PFSK-1 (cell line): ENCODE measurements around the gene TAF3.

Source experiments
- FOXP2 ChIP-seq: optimal IDR thresholded peaks from 2 replicates; pipeline ENCODE3; 2011; ENCODE audit warnings: borderline replicate concordance, control low read depth, inconsistent platforms; ENCODE audit not compliant: insufficient read depth; ENCODE audit errors: extremely low read length, extremely low read depth
- POLR2AphosphoS5 ChIP-seq: IDR thresholded peaks from 2 replicates; pipeline ENCODE4 v1.6.1; 2012; ENCODE audit warnings: low read depth, mild to moderate bottlenecking, control low read depth, low read length, moderate library complexity
- REST ChIP-seq, 2 experiments: IDR thresholded peaks; 2 replicates each; pipeline versions ENCODE4 v1.6.1 to v1.8.0; 2011 to 2012; ENCODE audit warnings: low read depth in 2 of 2, low read length in 2 of 2, control low read depth in 1 of 2, inconsistent platforms in 1 of 2, mild to moderate bottlenecking in 1 of 2, moderate library complexity in 1 of 2; ENCODE audit not compliant: insufficient read depth in 1 of 2
- SIN3A ChIP-seq: IDR thresholded peaks from 2 replicates; pipeline ENCODE4 v1.6.1; 2012; ENCODE audit warnings: mild to moderate bottlenecking, low read length, moderate library complexity, borderline replicate concordance; ENCODE audit not compliant: insufficient read depth
- TAF1 ChIP-seq: IDR thresholded peaks from 2 replicates; pipeline ENCODE4 v1.6.1; 2012; ENCODE audit warnings: low read length, control low read depth, borderline replicate concordance; ENCODE audit not compliant: insufficient read depth

Gene TAF3

DNA sequence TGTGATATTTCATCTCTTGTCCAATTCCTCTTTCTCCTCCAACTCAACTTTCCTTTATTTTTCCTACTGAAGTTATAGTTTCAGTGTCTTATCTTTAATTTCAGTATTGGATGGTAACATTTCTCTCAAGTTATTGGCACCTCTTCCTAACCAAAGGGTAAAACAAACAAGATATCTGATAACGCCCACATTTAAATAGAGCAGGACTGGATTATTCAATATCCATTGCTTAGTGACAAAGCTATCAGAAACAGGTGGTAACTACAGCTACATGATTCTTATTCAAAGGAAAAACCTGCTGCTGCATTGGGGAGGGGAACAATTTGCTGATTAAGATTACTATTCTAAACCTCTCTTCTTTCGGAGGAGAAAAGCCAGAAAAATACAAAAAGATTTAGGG, 87.8 kb downstream of the TAF3 start:
- no peak for TF ChIP-seq REST (IDR thresholded peaks at IDR 0.05; ENCODE audit: insufficient read depth in 1 of 2, low read depth in 2 of 2, low read length in 2 of 2)
- no peak for TF ChIP-seq SIN3A
- no peak for TF ChIP-seq TAF1
- TF ChIP-seq POLR2AphosphoS5 = no peak
- TF ChIP-seq FOXP2 = no peak

DNA sequence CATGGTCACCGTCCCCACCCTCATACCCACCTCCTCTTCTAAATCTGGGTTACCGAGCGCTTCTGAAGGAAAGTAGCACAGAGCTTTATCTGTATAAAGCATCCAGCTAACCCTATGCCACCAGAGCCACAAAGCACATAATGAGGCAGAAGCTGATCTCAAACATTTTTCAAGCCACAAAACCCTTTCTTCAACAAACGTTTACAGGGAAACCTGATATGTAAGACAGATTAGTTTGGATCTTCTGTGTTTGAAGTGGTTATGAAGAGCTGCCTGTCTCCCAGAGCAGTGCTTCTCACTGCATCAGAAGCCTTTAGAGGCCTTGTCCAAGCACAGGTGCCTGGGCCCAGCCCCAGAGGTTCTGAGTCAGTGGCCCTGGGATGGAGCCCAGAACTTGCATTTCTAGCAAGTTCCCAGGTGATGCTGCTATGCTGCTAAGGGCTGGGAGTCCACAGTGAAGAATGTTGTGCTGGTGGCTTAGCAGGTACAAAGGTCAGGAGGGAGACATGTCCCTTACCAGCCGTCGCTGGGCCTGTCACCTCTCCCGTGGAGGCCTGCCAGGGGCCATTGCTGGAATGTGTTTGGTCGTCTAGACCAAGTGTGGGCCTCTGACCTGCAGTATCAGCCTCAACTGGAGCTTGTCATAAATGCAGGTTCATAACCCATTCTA, 90.4 kb downstream of the TAF3 start:
- TF ChIP-seq POLR2AphosphoS5 = no peak
- TF ChIP-seq REST (IDR thresholded peaks at IDR 0.05; ENCODE audit: insufficient read depth in 1 of 2, low read depth in 2 of 2, low read length in 2 of 2) = no peak
- TF ChIP-seq SIN3A = no peak
- no peak for TF ChIP-seq TAF1
- TF ChIP-seq FOXP2 = no peak

- TF ChIP-seq FOXP2 (no peak), TAF1 (no peak), REST (IDR thresholded peaks at IDR 0.05; ENCODE audit: insufficient read depth in 1 of 2, low read depth in 2 of 2, low read length in 2 of 2) (no peak), POLR2AphosphoS5 (no peak), SIN3A (no peak)
Measured at GRCh38 chr10:7913126-7913872, 95.0 kb downstream of the TAF3 start.

GRCh38 chr10:7915923-7916536, 97.7 kb downstream of the TAF3 start:
- TF ChIP-seq POLR2AphosphoS5 = no peak

GRCh38 chr10:7917736-7918135, 99.4 kb downstream of the TAF3 start:
- TF ChIP-seq POLR2AphosphoS5 (no peak), FOXP2 (no peak), REST (IDR thresholded peaks at IDR 0.05; ENCODE audit: insufficient read depth in 1 of 2, low read depth in 2 of 2, low read length in 2 of 2) (no peak), SIN3A (no peak), TAF1 (no peak)
